OCI-LY7 (cell line): ENCODE measurements around the gene RPL35A. TPM values are rescaled to one million over a fixed set of nuclear protein-coding genes. Genes with fewer than 3 reads are reported as not detected.

Source experiments
- BruUV-seq: library from RNA; stranded (reverse); fragments of 400-500 nt; replicated peaks from 2 replicates; lab custom pipeline; 2021; lab: Mats Ljungman, UMichigan
- CTCF ChIA-PET: fragments of 300-600 bp; sonication (Branson Sonifier 250); formaldehyde crosslinking; loops from one replicate; lab custom pipeline; 2022; ENCODE audit warnings: antibody characterized with exemption; ENCODE audit not compliant: unreplicated experiment; lab: Charles Lee
- POLR2A ChIA-PET: fragments of 300-600 bp; sonication (Branson Sonifier 250); formaldehyde crosslinking; loops from one replicate; lab custom pipeline; 2022; ENCODE audit warnings: antibody characterized with exemption; lab: Charles Lee
- DNase-seq: peaks from one replicate; pipeline ENCODE4 v3.0.0-alpha.2; 2015; ENCODE audit warnings: low spot score
- H2AFZ ChIP-seq: fragments of 200-600 bp; sonication (generic), shearing (Covaris generic); 2 replicates; pipeline ENCODE4 v1.6.1; 2014; ENCODE audit warnings: mild to moderate bottlenecking, antibody characterized with exemption, low read length, moderate library complexity
- H3K27ac ChIP-seq: fragments of 200-600 bp; sonication (generic); 2 replicates; pipeline ENCODE4 v1.5.1; 2014; ENCODE audit warnings: mixed run types, low read depth, mild to moderate bottlenecking, moderate library complexity, low read length, inconsistent platforms; ENCODE audit not compliant: poor library complexity, severe bottlenecking
- H3K36me3 ChIP-seq: fragments of 200-600 bp; sonication (generic); 2 replicates; pipeline ENCODE4 v1.6.1; 2014; ENCODE audit warnings: mild to moderate bottlenecking, antibody characterized with exemption, low read length, moderate library complexity, mixed read lengths; ENCODE audit not compliant: insufficient read depth
- H3K4me1 ChIP-seq: fragments of 200-600 bp; sonication (generic); 2 replicates; pipeline ENCODE4 v1.5.1; 2014; ENCODE audit warnings: mild to moderate bottlenecking, low read length; ENCODE audit not compliant: insufficient read depth, poor library complexity, severe bottlenecking
- H3K4me2 ChIP-seq: fragments of 200-600 bp; sonication (generic); 2 replicates; pipeline ENCODE4 v1.6.1; 2014; ENCODE audit warnings: mild to moderate bottlenecking, low read length
- H3K4me3 ChIP-seq: fragments of 200-600 bp; sonication (generic); 2 replicates; pipeline ENCODE4 v1.5.1; 2014; ENCODE audit warnings: mild to moderate bottlenecking, low read depth, low read length; ENCODE audit not compliant: poor library complexity, severe bottlenecking
- H3K79me2 ChIP-seq: fragments of 200-600 bp; sonication (generic); 2 replicates; pipeline ENCODE4 v1.6.1; 2016; ENCODE audit warnings: low read depth, mild to moderate bottlenecking, low read length, moderate library complexity, mixed read lengths; ENCODE audit not compliant: insufficient read depth
- H3K9me2 ChIP-seq: fragments of 200-600 bp; sonication (generic); 2 replicates; pipeline ENCODE4 v1.6.1; 2016; ENCODE audit warnings: mild to moderate bottlenecking, low read length, mixed read lengths; ENCODE audit not compliant: insufficient read depth
- H3K9me3 ChIP-seq: fragments of 200-600 bp; sonication (generic); 2 replicates; pipeline ENCODE4 v1.6.1; 2014; ENCODE audit warnings: mild to moderate bottlenecking, mixed run types, low read length, mixed read lengths
- H4K20me1 ChIP-seq: fragments of 200-600 bp; sonication (generic); 2 replicates; pipeline ENCODE4 v1.6.1; 2014; ENCODE audit warnings: mild to moderate bottlenecking, antibody characterized with exemption, low read length, moderate library complexity, mixed read lengths; ENCODE audit not compliant: insufficient read depth
- EZH2phosphoT487 ChIP-seq: fragments of 200-600 bp; sonication (generic); IDR thresholded peaks from 2 replicates; pipeline ENCODE4 v1.6.1; 2018; ENCODE audit warnings: low read depth, borderline replicate concordance, mild to moderate bottlenecking, mixed run types, antibody characterized with exemption, low read length, moderate library complexity, mixed read lengths
- intact Hi-C: fragments of 100-400 bp; cut with micrococcal nuclease; formaldehyde crosslinking; loops from one replicate; pipeline ENCODE4 v1.10.0; 2022; ENCODE audit not compliant: unreplicated experiment
- total RNA-seq, 2 experiments: library from RNA; depleted of rRNA in 1 of 2; stranded (reverse); fragments of >200 nt in 1 of 2; shearing (Covaris generic) in 1 of 2; gene quantifications; 2 replicates each; pipeline ENCODE4 v1.2.3, GENCODE V29; 2014 to 2022
- TF ChIP-seq, protein P1 (sequence below): fragments of 200-600 bp; sonication (generic); conservative IDR thresholded peaks from 2 replicates; pipeline ENCODE4 v1.5.1; 2014; ENCODE audit warnings: mild to moderate bottlenecking, antibody characterized with exemption, low read length, moderate library complexity, mixed read lengths

The RPL35A gene
- total RNA-seq, 2 experiments from 2014 or later = 846 to 1,184 TPM

DNA sequence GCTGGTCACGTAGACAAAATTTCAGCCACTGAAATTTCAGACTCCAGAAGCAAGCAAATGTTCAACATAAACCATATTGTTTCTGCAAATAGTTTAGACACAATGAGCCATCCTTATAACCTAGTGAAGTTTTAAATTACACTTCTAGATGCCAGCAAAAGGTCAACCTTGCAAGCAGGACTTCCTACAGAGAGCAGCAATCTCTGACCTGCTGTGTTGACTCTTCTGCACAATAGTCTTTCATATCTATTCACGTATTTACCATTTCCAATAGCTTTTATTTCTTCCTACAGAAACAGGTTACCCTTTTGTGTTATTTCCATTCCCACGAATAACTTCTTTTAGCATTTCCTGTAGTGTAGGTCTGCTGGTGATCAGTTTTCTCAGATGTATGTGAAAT is 20.6 kb downstream of the RPL35A start:
- TF ChIP-seq, protein P1, sequence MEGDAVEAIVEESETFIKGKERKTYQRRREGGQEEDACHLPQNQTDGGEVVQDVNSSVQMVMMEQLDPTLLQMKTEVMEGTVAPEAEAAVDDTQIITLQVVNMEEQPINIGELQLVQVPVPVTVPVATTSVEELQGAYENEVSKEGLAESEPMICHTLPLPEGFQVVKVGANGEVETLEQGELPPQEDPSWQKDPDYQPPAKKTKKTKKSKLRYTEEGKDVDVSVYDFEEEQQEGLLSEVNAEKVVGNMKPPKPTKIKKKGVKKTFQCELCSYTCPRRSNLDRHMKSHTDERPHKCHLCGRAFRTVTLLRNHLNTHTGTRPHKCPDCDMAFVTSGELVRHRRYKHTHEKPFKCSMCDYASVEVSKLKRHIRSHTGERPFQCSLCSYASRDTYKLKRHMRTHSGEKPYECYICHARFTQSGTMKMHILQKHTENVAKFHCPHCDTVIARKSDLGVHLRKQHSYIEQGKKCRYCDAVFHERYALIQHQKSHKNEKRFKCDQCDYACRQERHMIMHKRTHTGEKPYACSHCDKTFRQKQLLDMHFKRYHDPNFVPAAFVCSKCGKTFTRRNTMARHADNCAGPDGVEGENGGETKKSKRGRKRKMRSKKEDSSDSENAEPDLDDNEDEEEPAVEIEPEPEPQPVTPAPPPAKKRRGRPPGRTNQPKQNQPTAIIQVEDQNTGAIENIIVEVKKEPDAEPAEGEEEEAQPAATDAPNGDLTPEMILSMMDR = no peak
- TF ChIP-seq EZH2phosphoT487 = no peak
- intact Hi-C loops = no loop called here
- BruUV-seq = no TSS peak
- Histone ChIP-seq H2AFZ (no peak overlapping the region), H3K4me2 (no peak overlapping the region), H3K79me2 (no peaks in the 10 kb centered on the region), H3K4me3 (no peak overlapping the region), H3K9me3 (peaks cover 12% of the 10 kb centered on the region; the same call in 1 of the 2 replicates), H4K20me1 (no peaks in the 10 kb centered on the region), H3K9me2 (no peaks in the 10 kb centered on the region), H3K4me1 (no peaks in the 10 kb centered on the region), H3K27ac (no peak overlapping the region), H3K36me3 (no peaks in the 10 kb centered on the region)
- POLR2A ChIA-PET = interaction anchor here (0.5 kb wide), 1 partner anchor 40 kb away, joined by 4 read pairs; no protein-coding TSS in a partner anchor
- CTCF ChIA-PET = no interaction called here
- DNase-seq = no peak

DNA sequence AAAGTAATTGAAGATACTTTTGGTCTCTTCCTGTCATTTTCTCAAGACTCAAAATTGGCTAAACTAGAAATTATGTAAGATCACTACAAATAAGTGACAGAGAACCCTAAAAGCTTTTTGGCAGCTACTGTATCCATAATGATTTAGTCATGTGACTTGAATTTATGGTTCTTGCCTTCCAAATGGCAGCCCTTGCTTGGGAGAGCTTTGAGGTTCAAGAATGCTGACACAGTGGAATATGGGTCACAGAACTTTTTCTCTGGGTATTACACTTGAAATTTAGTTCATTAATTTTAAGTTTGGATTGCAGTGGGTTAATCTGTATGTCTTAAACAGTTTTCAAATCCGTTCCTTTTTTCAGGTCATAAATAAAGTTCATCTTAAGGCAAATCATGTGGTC is 24.0 kb downstream of the RPL35A start:
- Histone ChIP-seq H3K9me3 (0 out of 2 replicates have a peak, but pooled peaks cover 7% of the 10 kb centered on the region), H3K4me2 (no peak overlapping the region), H3K4me3 (no peak overlapping the region), H4K20me1 (no peaks in the 10 kb centered on the region), H2AFZ (no peak overlapping the region), H3K36me3 (no peaks in the 10 kb centered on the region), H3K27ac (no peak overlapping the region), H3K4me1 (no peaks in the 10 kb centered on the region), H3K9me2 (no peaks in the 10 kb centered on the region), H3K79me2 (no peaks in the 10 kb centered on the region)
- no peak for DNase-seq
- CTCF ChIA-PET = no interaction called here
- POLR2A ChIA-PET = no interaction called here
- BruUV-seq = no TSS peak
- TF ChIP-seq, protein P1 = no peak
- no peak for TF ChIP-seq EZH2phosphoT487
- intact Hi-C loops = no loop called here

DNA sequence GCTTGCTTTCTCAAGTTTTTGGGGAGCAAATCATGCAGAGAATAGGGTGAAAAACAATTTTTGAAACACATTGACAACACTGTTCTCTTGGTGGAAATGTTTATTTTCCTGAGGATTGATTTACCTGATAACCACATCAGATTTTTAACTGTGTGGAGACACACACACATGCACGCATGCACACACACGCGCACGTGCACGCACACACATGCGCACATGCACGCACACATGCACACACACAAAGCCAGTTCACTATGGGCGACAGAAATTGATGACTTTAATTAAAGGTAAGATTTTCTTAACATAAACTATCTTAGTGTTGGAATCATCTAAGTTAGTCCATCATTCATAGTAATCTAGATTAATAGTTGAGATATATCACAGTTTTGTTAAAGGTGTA is 25.3 kb downstream of the RPL35A start:
- no peak overlapping the region for H3K27ac ChIP-seq
- no peaks in the 10 kb centered on the region for H3K4me1 ChIP-seq

More for the DNA sequence above, 25.3 kb downstream of the RPL35A start:
- H3K4me2 ChIP-seq = no peak overlapping the region
- H3K4me3 ChIP-seq = no peak overlapping the region
- CTCF ChIA-PET = no interaction called here
- no peaks in the 10 kb centered on the region for H3K79me2 ChIP-seq
- TF ChIP-seq, protein P1 = no peak
- TF ChIP-seq EZH2phosphoT487 = no peak
- H2AFZ ChIP-seq = no peak overlapping the region
- H3K9me3 ChIP-seq = 0 out of 2 replicates have a peak, but pooled peaks cover 7% of the 10 kb centered on the region
- no peaks in the 10 kb centered on the region for H4K20me1 ChIP-seq
- no peaks in the 10 kb centered on the region for H3K9me2 ChIP-seq
- intact Hi-C loops = no loop called here
- H3K36me3 ChIP-seq = no peaks in the 10 kb centered on the region
- no TSS peak for BruUV-seq
- POLR2A ChIA-PET = no interaction called here
- no peak for DNase-seq
